Activated B cell treated with CpG ODN at 0.5 μM for 24 hours (primary cell): ENCODE data around the gene TNFRSF4. TPM values are rescaled to one million over a fixed set of nuclear protein-coding genes. Genes with fewer than 3 reads are reported as not detected.

ENCODE experiments used
- ATAC-seq: fragments of 200-7000 bp; cut with Tn5 transposase; one replicate; pipeline ENCODE4 v1.10.0; 2021; ENCODE audit warnings: low read depth, mild to moderate bottlenecking, moderate library complexity
- CTCF ChIA-PET: fragments of 350-600 bp; sonication (Branson Sonifier 250); formaldehyde crosslinking; loops from one replicate; lab custom pipeline; 2021; ENCODE audit warnings: antibody characterized with exemption; lab: Charles Lee
- POLR2A ChIA-PET: fragments of 350-600 bp; sonication (Branson Sonifier 250); formaldehyde crosslinking; loops from one replicate; lab custom pipeline; 2021; ENCODE audit warnings: antibody characterized with exemption; lab: Charles Lee
- DNase-seq: peaks from one replicate; pipeline ENCODE4 v3.0.0; 2022
- H3K27ac Mint-ChIP-seq: one replicate; pipeline ENCODE4 v1.8.0; 2020; ENCODE audit warnings: mixed read lengths
- H3K27me3 Mint-ChIP-seq: one replicate; pipeline ENCODE4 v1.8.0; 2021; ENCODE audit warnings: mixed read lengths
- H3K36me3 Mint-ChIP-seq: one replicate; pipeline ENCODE4 v1.8.0; 2021; ENCODE audit warnings: low read depth, mixed read lengths
- H3K4me1 Mint-ChIP-seq: one replicate; pipeline ENCODE4 v1.8.0; 2021; ENCODE audit warnings: mixed read lengths
- H3K4me3 Mint-ChIP-seq: one replicate; pipeline ENCODE4 v1.8.0; 2020; ENCODE audit warnings: mild to moderate bottlenecking, mixed read lengths
- H3K9me3 Mint-ChIP-seq: one replicate; pipeline ENCODE4 v1.8.0; 2020; ENCODE audit warnings: mixed read lengths
- intact Hi-C: fragments of 100-400 bp; cut with micrococcal nuclease; formaldehyde crosslinking; loops from one replicate; pipeline ENCODE4 v1.15.1; 2024
- total RNA-seq: library from RNA; stranded (reverse); gene quantifications from 2 replicates; pipeline ENCODE4 v1.2.3, GENCODE V29; 2022
- TF ChIP-seq, protein P1 (sequence below): fragments of 200-600 bp; IDR thresholded peaks from one replicate; pipeline ENCODE4 v1.8.0; 2022; ENCODE audit warnings: antibody characterized with exemption, mild to moderate bottlenecking

Gene TNFRSF4
- total RNA-seq, 1 donor from 2014 or later: 0.86 TPM

DNA sequence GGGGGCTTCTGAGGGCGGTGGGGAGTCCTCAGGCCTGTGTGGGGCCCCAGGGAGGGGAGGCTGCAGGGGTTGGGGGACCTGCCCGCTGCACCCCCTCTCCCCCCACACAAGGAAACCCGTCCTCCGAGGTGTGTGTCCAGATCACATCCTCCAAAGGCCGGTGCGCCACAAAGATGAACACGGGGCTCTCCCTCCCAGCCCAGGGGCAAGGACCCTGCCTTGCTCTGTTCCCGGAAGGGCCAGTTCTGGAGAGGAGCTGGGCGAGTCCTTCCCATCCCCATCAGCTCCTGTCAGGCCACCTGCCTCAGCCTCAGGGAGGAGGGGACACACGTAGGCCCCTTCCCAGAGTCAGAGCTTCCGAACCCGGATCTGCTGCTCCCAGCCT is 42.8 kb downstream of the TNFRSF4 start:
- Mint-ChIP-seq H3K4me1 (peaks cover 49% of the 10 kb centered on the region), H3K36me3 (no peaks in the 10 kb centered on the region), H3K4me3 (peak overlapping the region; percentile 52), H3K27ac (no peak overlapping the region), H3K9me3 (no peaks in the 10 kb centered on the region), H3K27me3 (peaks cover 6% of the 10 kb centered on the region)
- DNase-seq: peak; percentile 30
- intact Hi-C loops: loop anchor here (2.0 kb wide), 4 partner anchors 26 to 38 kb away; no protein-coding TSS in a partner anchor
- ATAC-seq: no peak
- ChIA-PET CTCF (interaction anchor here (0.6 to 1.1 kb wide), 2 partner anchors 49 to 73 kb away, joined by 3 to 6 read pairs; no protein-coding TSS in a partner anchor), POLR2A (interaction anchor here (0.5 to 4.2 kb wide), 12 partner anchors 13 to 107 kb away, joined by 3 to 49 read pairs (median 4); partner anchors contain the start of genes TNFRSF18 and UBE2J2)
- TF ChIP-seq, protein P1, sequence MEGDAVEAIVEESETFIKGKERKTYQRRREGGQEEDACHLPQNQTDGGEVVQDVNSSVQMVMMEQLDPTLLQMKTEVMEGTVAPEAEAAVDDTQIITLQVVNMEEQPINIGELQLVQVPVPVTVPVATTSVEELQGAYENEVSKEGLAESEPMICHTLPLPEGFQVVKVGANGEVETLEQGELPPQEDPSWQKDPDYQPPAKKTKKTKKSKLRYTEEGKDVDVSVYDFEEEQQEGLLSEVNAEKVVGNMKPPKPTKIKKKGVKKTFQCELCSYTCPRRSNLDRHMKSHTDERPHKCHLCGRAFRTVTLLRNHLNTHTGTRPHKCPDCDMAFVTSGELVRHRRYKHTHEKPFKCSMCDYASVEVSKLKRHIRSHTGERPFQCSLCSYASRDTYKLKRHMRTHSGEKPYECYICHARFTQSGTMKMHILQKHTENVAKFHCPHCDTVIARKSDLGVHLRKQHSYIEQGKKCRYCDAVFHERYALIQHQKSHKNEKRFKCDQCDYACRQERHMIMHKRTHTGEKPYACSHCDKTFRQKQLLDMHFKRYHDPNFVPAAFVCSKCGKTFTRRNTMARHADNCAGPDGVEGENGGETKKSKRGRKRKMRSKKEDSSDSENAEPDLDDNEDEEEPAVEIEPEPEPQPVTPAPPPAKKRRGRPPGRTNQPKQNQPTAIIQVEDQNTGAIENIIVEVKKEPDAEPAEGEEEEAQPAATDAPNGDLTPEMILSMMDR: no peak

DNA sequence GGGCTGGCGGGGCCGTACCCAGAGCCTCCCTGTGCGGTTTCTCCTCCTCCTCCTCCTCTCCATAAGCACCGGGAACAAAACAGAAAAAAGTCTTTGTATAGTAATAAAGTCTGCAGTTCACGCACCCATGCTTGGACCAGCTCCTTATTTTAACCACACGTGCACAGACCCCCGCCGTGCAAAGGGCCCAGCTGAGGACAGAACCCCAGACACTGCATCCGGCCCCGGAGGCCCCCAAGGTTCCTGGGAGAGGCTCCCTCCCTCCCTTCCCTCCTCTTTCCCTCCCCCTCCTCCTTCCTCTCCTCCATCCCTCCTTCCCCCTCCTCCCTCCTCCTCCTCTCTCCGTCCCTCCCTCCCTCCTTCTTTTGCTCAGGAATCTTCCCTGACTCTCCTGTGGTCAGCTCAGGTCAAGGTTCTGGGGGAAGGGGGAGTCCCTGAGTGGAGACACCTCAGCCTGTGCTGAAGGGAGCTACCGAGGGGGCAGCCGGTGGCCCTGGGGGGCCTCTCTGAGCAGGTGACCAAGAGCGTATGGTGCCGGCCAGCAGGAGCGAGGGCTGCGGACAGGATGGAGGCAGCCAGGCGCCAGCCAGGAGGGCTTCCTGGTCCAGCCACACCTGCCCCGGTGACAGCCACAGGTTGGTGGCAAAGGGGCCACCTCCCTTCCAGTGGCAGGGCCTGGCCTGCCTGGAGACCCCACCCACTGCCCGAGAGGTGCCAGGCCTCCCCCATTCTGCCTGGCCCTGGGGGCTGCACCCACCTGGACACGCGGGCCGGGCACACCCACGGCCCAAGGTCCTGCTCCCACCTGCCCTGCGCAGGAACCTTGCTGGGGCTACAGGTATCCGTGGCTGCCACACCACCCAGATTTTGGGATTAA is 43.5 kb downstream of the TNFRSF4 start:
- Mint-ChIP-seq H3K36me3 (no peaks in the 10 kb centered on the region), H3K4me1 (peaks cover 46% of the 10 kb centered on the region), H3K27me3 (peaks cover 1% of the 10 kb centered on the region), H3K4me3 (peak overlapping the region; percentile 73), H3K27ac (no peak overlapping the region), H3K9me3 (no peaks in the 10 kb centered on the region)
- ATAC-seq: no peak
- intact Hi-C loops: loop anchor here (2.0 kb wide), 4 partner anchors 26 to 38 kb away; no protein-coding TSS in a partner anchor
- peak; percentile 27 for DNase-seq
- TF ChIP-seq, protein P1: no peak
- ChIA-PET POLR2A (interaction anchor here (0.5 to 4.2 kb wide), 11 partner anchors 12 to 131 kb away, joined by 3 to 49 read pairs (median 4); partner anchors contain the start of gene UBE2J2), CTCF (interaction anchor here (0.8 to 2.2 kb wide), 3 partner anchors 19 to 48 kb away, joined by 3 to 5 read pairs (median 3); no protein-coding TSS in a partner anchor)

DNA sequence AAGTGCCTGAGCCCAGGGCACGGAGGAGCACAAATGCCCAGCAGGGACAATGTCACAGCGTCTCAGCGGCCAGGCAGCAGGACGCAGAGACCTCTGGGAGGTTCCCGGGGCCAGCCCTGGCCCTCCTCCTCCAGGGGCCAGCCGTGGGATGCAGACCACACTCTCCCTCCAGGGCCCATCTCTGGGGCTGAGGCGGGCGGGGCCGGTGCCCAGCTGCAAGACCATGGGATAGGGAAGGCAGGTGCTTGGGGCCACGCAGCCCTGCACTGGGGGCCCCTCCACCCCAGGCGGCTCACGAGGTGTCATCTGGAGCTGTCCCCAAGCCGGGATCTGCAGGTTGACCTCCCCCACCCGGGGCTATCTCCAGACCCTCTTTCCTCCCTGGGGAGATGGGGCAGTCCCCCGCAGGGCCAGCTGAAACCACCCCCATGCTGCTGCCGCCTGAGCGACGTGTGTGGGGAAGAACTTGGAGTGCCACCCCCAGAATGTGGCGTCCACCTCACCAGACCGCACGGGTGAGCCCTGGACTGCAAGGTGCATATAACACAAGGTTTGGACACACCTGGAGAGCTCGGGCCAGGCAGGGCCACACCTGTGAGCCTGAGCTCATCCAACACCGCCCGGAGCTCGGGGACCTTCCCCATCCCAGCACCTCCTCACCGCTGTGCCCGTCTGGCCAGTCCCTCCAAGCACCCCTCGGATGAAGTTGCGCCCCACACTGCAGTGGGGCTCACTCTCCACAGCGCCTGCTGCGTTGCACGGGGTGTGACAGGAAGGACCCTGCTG is 44.3 kb downstream of the TNFRSF4 start:
- TF ChIP-seq, protein P1: no peak
- ATAC-seq (no peak), DNase-seq (peak; percentile 30)
- intact Hi-C loops: loop anchor here (2.0 kb wide), 4 partner anchors 25 to 39 kb away; no protein-coding TSS in a partner anchor
- Mint-ChIP-seq H3K36me3 (no peaks in the 10 kb centered on the region), H3K4me1 (peaks cover 41% of the 10 kb centered on the region), H3K27ac (no peak overlapping the region), H3K27me3 (no peaks in the 10 kb centered on the region), H3K4me3 (peak overlapping the region; percentile 73), H3K9me3 (no peaks in the 10 kb centered on the region)
- CTCF ChIA-PET: interaction anchor here (0.8 to 2.2 kb wide), 3 partner anchors 18 to 47 kb away, joined by 3 to 5 read pairs (median 3); no protein-coding TSS in a partner anchor
- POLR2A ChIA-PET: interaction anchor here (0.5 to 4.2 kb wide), 8 partner anchors 11 to 130 kb away, joined by 3 to 49 read pairs (median 4); no protein-coding TSS in a partner anchor

DNA sequence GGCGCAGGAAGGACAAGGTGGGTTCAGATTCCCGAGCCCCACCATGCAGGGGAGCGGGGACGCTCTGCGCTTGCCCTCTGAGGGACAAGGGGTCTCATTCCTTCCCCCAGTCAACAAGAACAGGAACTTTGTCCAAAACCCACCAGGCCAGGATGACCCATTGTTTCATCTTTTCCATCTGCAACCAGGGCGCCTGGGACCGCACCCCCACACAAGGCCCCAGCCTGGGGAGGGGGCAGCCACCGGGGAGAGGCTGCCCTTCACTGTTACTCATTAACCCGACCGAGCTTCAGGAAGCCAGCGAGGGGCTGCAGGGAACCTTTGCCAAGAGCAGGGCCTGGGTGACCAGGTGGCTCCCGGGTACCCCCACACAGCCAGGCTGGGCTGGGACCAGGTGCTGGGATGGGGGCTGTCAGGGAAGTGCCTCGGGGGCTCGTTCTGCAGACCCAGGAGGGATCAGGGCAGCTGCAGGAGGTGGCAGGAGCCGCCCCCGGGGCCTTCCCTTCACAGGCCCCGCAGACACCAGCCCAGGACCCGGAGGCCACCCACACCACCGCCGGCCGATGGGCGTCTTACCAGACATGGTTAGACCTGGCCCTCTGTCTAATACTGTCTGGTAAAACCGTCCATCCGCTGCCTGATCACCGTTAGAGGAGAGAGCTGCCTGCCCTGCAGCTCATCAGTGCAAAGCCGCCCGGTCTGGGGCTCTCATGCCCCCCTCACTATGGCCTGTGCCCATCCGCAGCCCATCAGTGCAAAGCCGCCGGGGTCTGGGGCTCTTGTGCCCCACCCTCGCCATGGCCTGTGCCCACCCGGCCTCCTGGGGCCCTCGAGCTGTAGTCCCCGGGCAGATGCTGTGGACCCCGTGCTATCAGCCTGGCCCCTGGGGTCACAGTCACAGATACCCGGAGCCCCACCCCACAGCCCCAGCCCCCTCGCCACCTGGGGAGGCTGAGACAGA is 45.2 kb downstream of the TNFRSF4 start:
- H3K27me3 Mint-ChIP-seq: peaks cover 5% of the 10 kb centered on the region
- intact Hi-C loops: no loop called here
- no peaks in the 10 kb centered on the region for H3K9me3 Mint-ChIP-seq
- DNase-seq (no peak), ATAC-seq (no peak)
- CTCF ChIA-PET: interaction anchor here (2.2 kb wide), 1 partner anchor 46 kb away, joined by 5 read pairs; no protein-coding TSS in a partner anchor
- TF ChIP-seq, protein P1: no peak
- no peaks in the 10 kb centered on the region for H3K36me3 Mint-ChIP-seq
- H3K4me1 Mint-ChIP-seq: peaks cover 38% of the 10 kb centered on the region
- H3K27ac Mint-ChIP-seq: no peak overlapping the region
- H3K4me3 Mint-ChIP-seq: no peak overlapping the region
- POLR2A ChIA-PET: interaction anchor here (1.1 to 4.2 kb wide), 5 partner anchors 10 to 82 kb away, joined by 3 to 49 read pairs (median 5); no protein-coding TSS in a partner anchor
